ENCODE measurements around the gene STX16.

GRCh38 chr20:58676161-58676560, 25.1 kb downstream of the STX16 start:
- TF ChIP-seq CTCF (conservative IDR thresholded peaks at IDR 0.05): no peak
- no peak for TF ChIP-seq ZFX (IDR thresholded peaks at IDR 0.05)
